Measurements from ENCODE around the gene DNAJB13. TPM values are rescaled to one million over a fixed set of nuclear protein-coding genes. Genes with fewer than 3 reads are reported as not detected.

DNAJB13 gene
- total RNA-seq, 2 donors from 2014 or later, result not detected

DNA sequence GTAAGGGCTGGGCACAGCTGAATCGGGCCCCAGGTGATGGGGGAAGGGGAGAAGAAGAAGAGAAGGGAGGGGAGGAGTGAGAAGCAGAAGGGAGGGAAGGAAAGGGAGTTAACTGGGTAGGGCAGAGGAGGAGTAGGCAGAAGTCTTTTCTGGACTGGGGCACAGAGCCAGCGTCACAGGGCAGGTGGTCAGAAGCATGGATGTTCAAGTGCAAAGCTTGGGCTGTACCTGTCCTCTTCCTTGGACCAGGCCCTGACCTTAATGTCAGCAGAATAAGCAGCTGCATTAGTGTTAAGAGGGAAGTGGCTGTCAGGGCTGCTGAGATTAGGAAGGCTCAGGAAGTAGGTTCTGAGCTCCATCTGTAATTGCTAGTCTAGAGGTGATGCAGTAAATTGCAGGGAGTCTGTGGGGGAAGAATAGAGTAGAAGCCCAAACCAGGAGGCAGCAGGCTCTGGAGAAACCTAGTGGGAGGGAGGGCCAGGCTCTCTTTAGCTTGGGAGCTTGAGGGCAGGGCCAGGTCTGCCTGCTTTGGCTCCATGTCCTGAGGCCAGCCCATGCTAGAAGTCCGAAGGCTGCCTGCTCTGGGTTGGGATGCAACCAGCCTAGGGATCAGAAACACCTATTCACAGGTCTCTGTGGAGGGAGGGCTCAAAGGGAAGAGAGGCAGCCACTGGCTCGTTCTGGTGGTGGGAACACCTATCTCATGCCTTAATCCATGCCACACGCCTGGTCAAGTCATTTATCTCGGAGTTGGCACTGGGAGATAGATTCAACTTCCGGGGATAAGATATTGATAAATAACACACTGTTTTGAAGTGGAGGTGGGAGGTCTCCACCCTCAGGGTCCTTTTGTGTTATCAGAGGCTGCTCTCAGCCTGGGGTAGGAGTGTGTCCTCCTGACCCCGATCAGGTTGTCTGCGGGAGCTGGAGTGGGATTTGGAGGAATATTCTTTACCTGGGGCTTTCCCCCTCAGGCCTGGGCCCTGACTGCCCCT is 59.8 kb downstream of the DNAJB13 start:
- H3K27ac ChIP-seq, result peak overlapping the region in 1 of 2 donors; percentile 70
- TF ChIP-seq, protein P1, sequence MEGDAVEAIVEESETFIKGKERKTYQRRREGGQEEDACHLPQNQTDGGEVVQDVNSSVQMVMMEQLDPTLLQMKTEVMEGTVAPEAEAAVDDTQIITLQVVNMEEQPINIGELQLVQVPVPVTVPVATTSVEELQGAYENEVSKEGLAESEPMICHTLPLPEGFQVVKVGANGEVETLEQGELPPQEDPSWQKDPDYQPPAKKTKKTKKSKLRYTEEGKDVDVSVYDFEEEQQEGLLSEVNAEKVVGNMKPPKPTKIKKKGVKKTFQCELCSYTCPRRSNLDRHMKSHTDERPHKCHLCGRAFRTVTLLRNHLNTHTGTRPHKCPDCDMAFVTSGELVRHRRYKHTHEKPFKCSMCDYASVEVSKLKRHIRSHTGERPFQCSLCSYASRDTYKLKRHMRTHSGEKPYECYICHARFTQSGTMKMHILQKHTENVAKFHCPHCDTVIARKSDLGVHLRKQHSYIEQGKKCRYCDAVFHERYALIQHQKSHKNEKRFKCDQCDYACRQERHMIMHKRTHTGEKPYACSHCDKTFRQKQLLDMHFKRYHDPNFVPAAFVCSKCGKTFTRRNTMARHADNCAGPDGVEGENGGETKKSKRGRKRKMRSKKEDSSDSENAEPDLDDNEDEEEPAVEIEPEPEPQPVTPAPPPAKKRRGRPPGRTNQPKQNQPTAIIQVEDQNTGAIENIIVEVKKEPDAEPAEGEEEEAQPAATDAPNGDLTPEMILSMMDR (IDR thresholded peaks at IDR 0.05), result no peak
- no peak for DNase-seq (ENCODE audit: low spot score)
- H3K27me3 ChIP-seq, result no peaks in the 10 kb centered on the region
- H3K4me1 ChIP-seq, result peaks cover 0 to 41% of the 10 kb centered on the region in 2 donors
- no peaks in the 10 kb centered on the region for H3K36me3 ChIP-seq
- no peak overlapping the region for H3K4me3 ChIP-seq
- no peaks in the 10 kb centered on the region for H3K9me3 ChIP-seq

DNA sequence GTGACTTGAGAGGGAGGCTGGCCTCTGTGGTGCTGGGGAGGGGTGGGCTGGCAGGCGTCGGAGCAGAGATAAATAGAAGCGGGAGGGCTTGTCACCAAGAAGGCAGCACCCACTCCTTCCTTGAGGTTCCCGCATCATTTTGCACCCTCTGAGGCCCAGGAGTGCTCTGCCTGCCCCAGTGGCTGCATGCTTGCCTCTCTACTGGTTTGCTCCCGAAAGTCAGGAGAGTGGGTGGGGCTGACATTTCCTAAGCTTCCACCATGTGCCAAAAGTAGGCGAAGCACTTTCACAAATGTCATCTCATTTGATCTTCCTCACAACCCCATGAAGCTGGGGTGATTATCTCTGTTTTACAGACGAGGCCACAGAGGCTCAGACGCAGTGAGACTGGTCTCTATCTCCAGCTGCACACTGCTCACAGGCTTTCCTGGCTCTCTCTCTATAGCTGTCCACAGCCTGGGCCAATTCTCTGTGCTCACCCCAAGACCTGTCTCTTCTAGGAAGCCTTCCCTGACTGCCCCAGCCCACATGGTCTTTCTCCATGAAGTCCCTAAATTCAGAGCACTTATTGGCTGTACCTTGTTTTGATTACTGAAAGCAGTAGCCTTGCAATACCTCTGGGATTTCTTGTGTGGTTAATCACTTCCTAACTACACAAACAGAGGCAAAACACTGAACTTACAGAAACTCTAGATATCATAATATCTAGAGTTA is 60.7 kb downstream of the DNAJB13 start:
- Histone ChIP-seq H3K27me3 (no peaks in the 10 kb centered on the region), H3K4me3 (no peak overlapping the region), H3K27ac (peak overlapping the region in 1 of 2 donors; percentile 14), H3K4me1 (peaks cover 0 to 41% of the 10 kb centered on the region in 2 donors), H3K9me3 (no peaks in the 10 kb centered on the region), H3K36me3 (peaks cover 3% of the 10 kb centered on the region)
- TF ChIP-seq, protein P1 (IDR thresholded peaks at IDR 0.05), result no peak
- DNase-seq (ENCODE audit: low spot score), result no peak

DNA sequence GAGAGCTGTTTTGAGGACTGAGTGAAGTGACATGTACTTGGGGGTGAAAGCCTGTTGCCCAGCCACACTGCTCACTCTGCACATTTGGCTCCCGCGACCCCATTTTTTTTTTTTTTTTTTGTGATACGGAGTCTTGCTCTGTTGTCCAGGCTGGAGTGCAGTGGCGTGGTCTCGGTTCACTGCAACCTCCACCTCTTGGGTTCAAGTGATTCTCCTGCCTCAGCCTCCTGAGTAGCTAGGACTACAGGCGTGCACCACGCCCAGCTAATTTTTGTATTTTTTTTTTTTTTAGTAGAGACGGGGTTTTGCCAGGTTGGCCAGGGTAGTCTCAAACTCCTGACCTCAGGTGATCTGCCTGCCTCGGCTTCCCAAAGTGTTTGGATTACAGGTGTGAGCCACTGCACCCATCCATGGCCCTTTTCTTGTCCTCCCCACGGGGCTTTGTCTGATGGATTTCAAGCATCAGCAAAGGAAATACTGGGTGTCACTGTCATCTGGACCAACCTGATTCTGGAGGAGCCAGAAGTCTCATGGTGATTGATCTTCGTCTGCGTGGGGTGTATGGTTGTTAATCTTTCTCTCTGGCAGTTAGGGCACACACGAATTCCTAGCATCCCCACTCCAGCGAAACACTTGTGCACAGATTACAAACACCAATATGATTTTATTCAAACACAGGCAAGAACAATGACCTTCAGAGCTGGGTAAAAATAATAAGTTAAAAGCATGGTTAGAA is 61.4 kb downstream of the DNAJB13 start:
- peaks cover 0 to 41% of the 10 kb centered on the region in 2 donors for H3K4me1 ChIP-seq
- no peaks in the 10 kb centered on the region for H3K9me3 ChIP-seq
- H3K27me3 ChIP-seq, result no peaks in the 10 kb centered on the region
- peaks cover 6% of the 10 kb centered on the region for H3K36me3 ChIP-seq
- no peak overlapping the region for H3K4me3 ChIP-seq
- no peak overlapping the region for H3K27ac ChIP-seq
- TF ChIP-seq, protein P1 (IDR thresholded peaks at IDR 0.05), result no peak
- DNase-seq (ENCODE audit: low spot score), result no peak

DNA sequence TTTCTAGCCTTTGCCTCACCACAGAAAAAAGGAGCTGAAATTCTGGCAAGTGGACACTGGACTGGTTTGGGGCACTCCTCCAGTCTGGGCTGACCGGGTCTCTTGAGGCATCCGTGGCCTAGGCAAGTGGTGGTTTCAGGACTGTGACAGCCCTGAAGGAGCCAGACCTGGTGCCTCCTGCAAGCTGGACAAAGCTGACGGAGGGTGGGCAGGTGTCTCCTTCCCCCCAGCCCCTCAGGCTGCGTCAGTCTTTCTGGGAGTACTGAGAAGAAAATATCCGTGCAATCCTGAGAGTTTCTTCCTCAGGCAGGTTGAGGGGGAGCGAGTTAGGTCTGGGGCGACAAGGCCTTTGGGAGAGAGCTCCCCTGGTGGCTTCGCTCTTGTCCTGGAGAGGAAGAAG is 62.3 kb downstream of the DNAJB13 start:
- Histone ChIP-seq H3K27me3 (no peaks in the 10 kb centered on the region), H3K9me3 (no peaks in the 10 kb centered on the region), H3K36me3 (peaks cover 6% of the 10 kb centered on the region), H3K4me1 (peaks cover 0 to 42% of the 10 kb centered on the region in 2 donors), H3K27ac (no peak overlapping the region), H3K4me3 (no peak overlapping the region)
- TF ChIP-seq, protein P1 (IDR thresholded peaks at IDR 0.05), result no peak
- no peak for DNase-seq (ENCODE audit: low spot score)

DNA sequence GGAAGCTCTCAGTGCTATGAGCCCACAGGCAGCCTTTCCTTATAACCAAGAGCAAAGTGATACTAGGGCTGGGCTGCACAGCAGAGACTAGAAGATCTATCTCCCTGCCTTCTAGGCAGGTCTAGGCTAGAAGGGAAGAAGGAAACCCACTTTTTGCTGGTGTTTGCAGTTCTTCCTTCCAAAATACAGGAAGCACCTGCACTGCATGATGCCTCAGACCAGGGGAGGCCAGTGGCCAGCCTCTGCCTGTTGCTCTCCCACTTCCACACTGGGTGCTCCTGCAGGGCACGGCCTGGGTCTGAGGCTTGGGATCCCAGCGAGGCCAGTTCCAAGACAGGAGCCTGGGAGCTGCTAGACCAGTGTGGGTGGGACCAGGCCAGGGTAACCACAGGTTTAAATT is 64.1 kb downstream of the DNAJB13 start:
- Histone ChIP-seq H3K27me3 (no peaks in the 10 kb centered on the region), H3K4me3 (no peak overlapping the region), H3K27ac (no peak overlapping the region), H3K9me3 (no peaks in the 10 kb centered on the region), H3K4me1 (peaks cover 0 to 47% of the 10 kb centered on the region in 2 donors), H3K36me3 (peaks cover 6% of the 10 kb centered on the region)
- no peak for DNase-seq (ENCODE audit: low spot score)
- TF ChIP-seq, protein P1 (IDR thresholded peaks at IDR 0.05), result no peak
